GM23338 (cell line): ENCODE measurements around the gene TIMP3. TPM values are rescaled to one million over a fixed set of nuclear protein-coding genes. Genes with fewer than 3 reads are reported as not detected.

Experiments used
- ATAC-seq: fragments of 200-7000 bp; cut with Tn5 transposase; 3 replicates; pipeline ENCODE4 v1.9.1; 2020
- DNase-seq: peaks from one replicate; pipeline ENCODE4 v3.0.0-alpha.2; 2015; ENCODE audit warnings: low spot score
- H2AFZ ChIP-seq: fragments of 200-600 bp; sonication (generic); 2 replicates; pipeline ENCODE4 v1.8.0; 2016; ENCODE audit warnings: antibody characterized with exemption, mild to moderate bottlenecking, moderate library complexity
- H3F3A ChIP-seq: fragments of 200-600 bp; sonication (generic); replicated peaks from 2 replicates; pipeline ENCODE4 v1.8.0; 2017; ENCODE audit warnings: antibody characterized with exemption, mixed run types, low read depth
- H3K27ac ChIP-seq: fragments of 200-600 bp; sonication (generic); 2 replicates; pipeline ENCODE4 v1.6.1; 2016; ENCODE audit warnings: low read depth
- H3K27me3 ChIP-seq: fragments of 200-600 bp; sonication (generic); 2 replicates; pipeline ENCODE4 v1.8.0; 2016; ENCODE audit warnings: mild to moderate bottlenecking, mixed run types, moderate library complexity; ENCODE audit not compliant: insufficient read depth
- H3K36me3 ChIP-seq: fragments of 200-600 bp; sonication (generic); 2 replicates; pipeline ENCODE4 v1.8.0; 2016; ENCODE audit warnings: mild to moderate bottlenecking; ENCODE audit not compliant: insufficient read depth
- H3K4me1 ChIP-seq: fragments of 200-600 bp; sonication (generic); 2 replicates; pipeline ENCODE4 v1.8.0; 2016; ENCODE audit warnings: mild to moderate bottlenecking, moderate library complexity; ENCODE audit not compliant: insufficient read depth
- H3K4me2 ChIP-seq: fragments of 200-600 bp; sonication (generic); 2 replicates; pipeline ENCODE4 v1.7.1; 2017; ENCODE audit warnings: mixed run types
- H3K4me3 ChIP-seq: fragments of 200-600 bp; sonication (generic); 2 replicates; pipeline ENCODE4 v1.6.1; 2016; ENCODE audit warnings: mixed run types
- H3K79me2 ChIP-seq: fragments of 200-600 bp; sonication (generic); replicated peaks from 2 replicates; pipeline ENCODE4 v1.8.0; 2017; ENCODE audit warnings: mild to moderate bottlenecking; ENCODE audit not compliant: insufficient read depth
- H3K9me2 ChIP-seq: fragments of 200-600 bp; sonication (generic); 2 replicates; pipeline ENCODE4 v1.8.0; 2017; ENCODE audit not compliant: insufficient read depth
- H4K20me1 ChIP-seq: fragments of 200-600 bp; sonication (generic); replicated peaks from 2 replicates; pipeline ENCODE4 v1.8.0; 2017; ENCODE audit warnings: mild to moderate bottlenecking; ENCODE audit not compliant: insufficient read depth
- H3K27ac Mint-ChIP-seq: 2 replicates; pipeline ENCODE4 v1.8.0; 2020; ENCODE audit warnings: inconsistent platforms, mild to moderate bottlenecking, moderate library complexity, mixed read lengths
- H3K27me3 Mint-ChIP-seq: 3 replicates; pipeline ENCODE4 v1.8.0; 2022; ENCODE audit warnings: low read depth, mild to moderate bottlenecking, moderate library complexity, mixed read lengths, inconsistent platforms; ENCODE audit not compliant: insufficient read depth, poor library complexity
- H3K36me3 Mint-ChIP-seq: 3 replicates; pipeline ENCODE4 v1.8.0; 2021; ENCODE audit warnings: low read depth, mild to moderate bottlenecking, inconsistent platforms, moderate library complexity, mixed read lengths
- H3K4me1 Mint-ChIP-seq: 3 replicates; pipeline ENCODE4 v1.8.0; 2020; ENCODE audit warnings: mild to moderate bottlenecking, inconsistent platforms, mixed read lengths
- H3K4me3 Mint-ChIP-seq: 3 replicates; pipeline ENCODE4 v1.8.0; 2021; ENCODE audit warnings: moderate library complexity, mild to moderate bottlenecking, inconsistent platforms, mixed read lengths
- H3K9me3 Mint-ChIP-seq: 3 replicates; pipeline ENCODE4 v1.8.0; 2020; ENCODE audit warnings: moderate library complexity, mild to moderate bottlenecking, inconsistent platforms, mixed read lengths
- EZH2 ChIP-seq: fragments of 200-600 bp; sonication (generic); IDR thresholded peaks from one replicate; pipeline ENCODE4 v1.8.0; 2017; ENCODE audit warnings: antibody characterized with exemption, mild to moderate bottlenecking, low read depth; ENCODE audit not compliant: unreplicated experiment
- EZH2phosphoT487 ChIP-seq: fragments of 200-600 bp; sonication (generic); IDR thresholded peaks from one replicate; pipeline ENCODE4 v1.8.1; 2018; ENCODE audit warnings: antibody characterized with exemption; ENCODE audit not compliant: unreplicated experiment
- NANOG ChIP-seq: IDR thresholded peaks from 2 replicates; pipeline ENCODE4 v1.6.1; 2016; ENCODE audit warnings: antibody characterized with exemption, borderline replicate concordance
- POLR2AphosphoS5 ChIP-seq: IDR thresholded peaks from 2 replicates; pipeline ENCODE4 v1.6.1; 2016; ENCODE audit warnings: antibody characterized with exemption, low read depth
- REST ChIP-seq: IDR thresholded peaks from one replicate; pipeline ENCODE4 v1.6.1; 2018; ENCODE audit warnings: antibody characterized with exemption; ENCODE audit not compliant: unreplicated experiment
- STAT1 ChIP-seq: IDR thresholded peaks from one replicate; pipeline ENCODE4 v1.6.1; 2016; ENCODE audit warnings: antibody characterized with exemption; ENCODE audit not compliant: unreplicated experiment
- ZNF462 ChIP-seq: fragments of 250-450 bp; sonication (Bioruptor Pico); IDR thresholded peaks from 2 replicates; pipeline ENCODE4 v1.5.0; 2020; ENCODE audit warnings: mild to moderate bottlenecking, moderate library complexity
- polyA plus RNA-seq: library from polyadenylated mRNA; unstranded; fragments of >200 nt; fragmentation: Nextera tagmentation; extraction: Ambion mirVana; gene quantifications from 2 replicates; pipeline ENCODE4 v1.2.1, GENCODE V29; 2016
- total RNA-seq: library from RNA; depleted of rRNA; stranded (reverse); fragments of >200 nt; shearing (Covaris generic); gene quantifications from 2 replicates; pipeline ENCODE4 v1.2.3, GENCODE V29; 2014

TIMP3 gene
- total and polyA plus RNA-seq, 2 experiments from 2014 or later, result 1.4 to 4.3 TPM

- no peak for TF ChIP-seq REST
Measured at GRCh38 chr22:32805361-32805881, 3.9 kb downstream of the TIMP3 start (continued).

GRCh38 chr22:32806296-32806695, 4.8 kb downstream of the TIMP3 start:
- no peaks in the 10 kb centered on the region for H3K36me3 ChIP-seq
- peaks cover 61% of the 10 kb centered on the region for H3K4me1 Mint-ChIP-seq

GRCh38 chr22:32808038-32808445, 6.5 kb downstream of the TIMP3 start:
- H3K27ac Mint-ChIP-seq, result no peak overlapping the region
- TF ChIP-seq ZNF462, result no peak
- TF ChIP-seq EZH2phosphoT487, result no peak
- no peak for TF ChIP-seq EZH2
- no peak for TF ChIP-seq NANOG
- TF ChIP-seq POLR2AphosphoS5, result no peak
- TF ChIP-seq STAT1, result no peak

More at GRCh38 chr22:32806296-32806695, 4.8 kb downstream of the TIMP3 start:
- Mint-ChIP-seq H3K9me3 (no peaks in the 10 kb centered on the region), H3K27ac (no peak overlapping the region), H3K36me3 (no peaks in the 10 kb centered on the region), H3K4me3 (no peak overlapping the region), H3K27me3 (peaks cover 31% of the 10 kb centered on the region)
- peaks cover 24% of the 10 kb centered on the region for H3K27me3 ChIP-seq
- TF ChIP-seq EZH2phosphoT487, result no peak
- H2AFZ ChIP-seq, result no peak overlapping the region
- no peak overlapping the region for H3K4me2 ChIP-seq
- peaks cover 3% of the 10 kb centered on the region; the same call in 1 of the 2 replicates for H3K79me2 ChIP-seq
- peaks cover 32% of the 10 kb centered on the region for H3K4me1 ChIP-seq
- no peak overlapping the region for H3K27ac ChIP-seq
- no peak for ATAC-seq
- H3K4me3 ChIP-seq, result no peak overlapping the region
- no peaks in the 10 kb centered on the region for H3F3A ChIP-seq
- H4K20me1 ChIP-seq, result peaks cover 40% of the 10 kb centered on the region
- no peak for DNase-seq
- H3K9me2 ChIP-seq, result no peaks in the 10 kb centered on the region

More at GRCh38 chr22:32808038-32808445, 6.5 kb downstream of the TIMP3 start:
- H3K9me2 ChIP-seq, result no peaks in the 10 kb centered on the region
- ATAC-seq (no peak), DNase-seq (no peak)
- H4K20me1 ChIP-seq, result peaks cover 36% of the 10 kb centered on the region
- H3K4me3 ChIP-seq, result no peak overlapping the region
- no peaks in the 10 kb centered on the region for H3K36me3 Mint-ChIP-seq
- peaks cover 25% of the 10 kb centered on the region for H3K4me1 ChIP-seq
- H3K27me3 ChIP-seq, result peaks cover 13% of the 10 kb centered on the region
- no peak overlapping the region for H3K27ac ChIP-seq
- H3F3A ChIP-seq, result no peaks in the 10 kb centered on the region
- no peaks in the 10 kb centered on the region for H3K36me3 ChIP-seq
- H3K4me2 ChIP-seq, result no peak overlapping the region
- peaks cover 54% of the 10 kb centered on the region for H3K4me1 Mint-ChIP-seq
- peaks cover 5% of the 10 kb centered on the region; the same call in 1 of the 2 replicates for H3K79me2 ChIP-seq
- no peak overlapping the region for H2AFZ ChIP-seq
- peaks cover 20% of the 10 kb centered on the region for H3K27me3 Mint-ChIP-seq
- no peaks in the 10 kb centered on the region for H3K9me3 Mint-ChIP-seq
- no peak overlapping the region for H3K4me3 Mint-ChIP-seq
